SK-N-SH treated with all-trans-retinoic acid at 6 μM for 48 hours (cell line): ENCODE measurements around the gene HOXC5.

Experiments
- ATAC-seq: fragments of 200-7000 bp; cut with Tn5 transposase; 3 replicates; pipeline ENCODE4 v1.9.1; 2020; ENCODE audit warnings: mild to moderate bottlenecking, moderate library complexity
- ARNTL ChIP-seq: fragments of 450-650 bp; formaldehyde crosslinking; IDR thresholded peaks from 2 replicates; pipeline ENCODE4 v1.5.0; 2020; ENCODE audit warnings: low read depth, mild to moderate bottlenecking, moderate library complexity, borderline replicate concordance
- BACH2 ChIP-seq: fragments of 250-450 bp; sonication (Bioruptor Pico); IDR thresholded peaks from 2 replicates; pipeline ENCODE4 v1.9.0; 2021; ENCODE audit warnings: mild to moderate bottlenecking, borderline replicate concordance
- CREB5 ChIP-seq: fragments of 250-450 bp; sonication (Bioruptor Pico); IDR thresholded peaks from 2 replicates; pipeline ENCODE4 v1.5.1; 2020; ENCODE audit warnings: low read depth, mild to moderate bottlenecking, moderate library complexity
- CSDC2 ChIP-seq: fragments of 250-450 bp; sonication (Bioruptor Pico); IDR thresholded peaks from 2 replicates; pipeline ENCODE4 v1.5.0; 2020; ENCODE audit warnings: mild to moderate bottlenecking, moderate library complexity
- CSRNP3 ChIP-seq: fragments of 250-450 bp; sonication (Bioruptor Pico); IDR thresholded peaks from 2 replicates; pipeline ENCODE4 v1.5.1; 2021; ENCODE audit warnings: mild to moderate bottlenecking, moderate library complexity
- ESRRG ChIP-seq: fragments of 250-450 bp; sonication (Bioruptor Pico); IDR thresholded peaks from 2 replicates; pipeline ENCODE4 v1.6.1; 2021; ENCODE audit warnings: mild to moderate bottlenecking
- GLIS3 ChIP-seq: fragments of 250-450 bp; sonication (Bioruptor Pico); IDR thresholded peaks from 2 replicates; pipeline ENCODE4 v1.5.0; 2020; ENCODE audit warnings: mild to moderate bottlenecking, moderate library complexity
- ISL1 ChIP-seq: fragments of 250-450 bp; sonication (Bioruptor Pico); IDR thresholded peaks from 2 replicates; pipeline ENCODE4 v2.1.2; 2022; ENCODE audit warnings: mild to moderate bottlenecking, moderate library complexity
- OSR1 ChIP-seq: fragments of 250-450 bp; sonication (Bioruptor Pico); IDR thresholded peaks from 2 replicates; pipeline ENCODE4 v1.8.0; 2022; ENCODE audit warnings: moderate library complexity, mild to moderate bottlenecking, inconsistent platforms
- PATZ1 ChIP-seq: fragments of 250-450 bp; sonication (Bioruptor Pico); IDR thresholded peaks from 2 replicates; pipeline ENCODE4 v1.8.0; 2020; ENCODE audit warnings: mild to moderate bottlenecking, moderate library complexity, borderline replicate concordance
- POU6F1 ChIP-seq: fragments of 250-450 bp; sonication (Bioruptor Pico); IDR thresholded peaks from 2 replicates; pipeline ENCODE4 v1.8.0; 2021; ENCODE audit warnings: low read depth, mild to moderate bottlenecking, moderate library complexity, borderline replicate concordance
- RARB ChIP-seq: fragments of 250-450 bp; sonication (Bioruptor Pico); IDR thresholded peaks from 2 replicates; pipeline ENCODE4 v1.8.0; 2021; ENCODE audit warnings: mild to moderate bottlenecking, moderate library complexity
- TCF4 ChIP-seq: fragments of 250-450 bp; sonication (Bioruptor Pico); IDR thresholded peaks from 2 replicates; pipeline ENCODE4 v1.8.0; 2021; ENCODE audit warnings: mild to moderate bottlenecking, moderate library complexity, borderline replicate concordance
- TSHZ2 ChIP-seq: fragments of 250-450 bp; sonication (Bioruptor Pico); IDR thresholded peaks from 2 replicates; pipeline ENCODE4 v1.5.0; 2020; ENCODE audit warnings: mild to moderate bottlenecking, moderate library complexity
- ZC3H10 ChIP-seq: fragments of 250-450 bp; sonication (Bioruptor Pico); IDR thresholded peaks from 2 replicates; pipeline ENCODE4 v1.5.1; 2021; ENCODE audit warnings: mild to moderate bottlenecking, moderate library complexity
- ZFP30 ChIP-seq: fragments of 450-650 bp; formaldehyde crosslinking; IDR thresholded peaks from 2 replicates; pipeline ENCODE4 v1.5.0; 2022; ENCODE audit warnings: mild to moderate bottlenecking, moderate library complexity
- ZNF8 ChIP-seq: fragments of 450-650 bp; formaldehyde crosslinking; IDR thresholded peaks from 2 replicates; pipeline ENCODE4 v1.5.0; 2020; ENCODE audit warnings: mild to moderate bottlenecking, moderate library complexity

The HOXC5 gene

GRCh38 chr12:54030442-54030801 lies 2.4 kb upstream of the HOXC5 start:
- TF ChIP-seq ZC3H10 (CRISPR knock-in tag) (no peak), ZNF8 (no peak), POU6F1 (no peak)

GRCh38 chr12:54030889-54031471 lies 1.9 kb upstream of the HOXC5 start:
- TF ChIP-seq CSRNP3 (CRISPR knock-in tag) (no peak), TSHZ2 (CRISPR knock-in tag) (no peak), ZNF8 (no peak), ZC3H10 (CRISPR knock-in tag) (no peak), ISL1 (CRISPR knock-in tag) (no peak)
- ATAC-seq, result no peak

More at GRCh38 chr12:54030442-54030801, 2.4 kb upstream of the HOXC5 start:
- no peak for ATAC-seq

- TF ChIP-seq RARB (CRISPR knock-in tag), result no peak
- TF ChIP-seq CSDC2, result no peak
- no peak for TF ChIP-seq PATZ1
- no peak for ATAC-seq
Observed at GRCh38 chr12:54031480-54031879, 1.4 kb upstream of the HOXC5 start.

GRCh38 chr12:54032086-54032619 lies 697 bp upstream of the HOXC5 start:
- ATAC-seq, result no peak
- TF ChIP-seq ZFP30 (CRISPR knock-in tag), result no peak
- TF ChIP-seq TCF4 (CRISPR knock-in tag), result no peak
- no peak for TF ChIP-seq OSR1
- no peak for TF ChIP-seq ZC3H10 (CRISPR knock-in tag)
- TF ChIP-seq GLIS3 (CRISPR knock-in tag), result no peak
- TF ChIP-seq ARNTL, result no peak
- TF ChIP-seq CSRNP3 (CRISPR knock-in tag), result no peak
- TF ChIP-seq ESRRG, result no peak
- TF ChIP-seq ZNF8, result no peak
- TF ChIP-seq BACH2 (CRISPR knock-in tag), result no peak
- TF ChIP-seq ISL1 (CRISPR knock-in tag), result no peak
- no peak for TF ChIP-seq CREB5 (CRISPR knock-in tag)
